ENCODE measurements around the gene RYR1.

The RYR1 gene

GRCh38 chr19:38497907-38498306 lies 64.4 kb downstream of the RYR1 start:
- TF ChIP-seq, protein P1, sequence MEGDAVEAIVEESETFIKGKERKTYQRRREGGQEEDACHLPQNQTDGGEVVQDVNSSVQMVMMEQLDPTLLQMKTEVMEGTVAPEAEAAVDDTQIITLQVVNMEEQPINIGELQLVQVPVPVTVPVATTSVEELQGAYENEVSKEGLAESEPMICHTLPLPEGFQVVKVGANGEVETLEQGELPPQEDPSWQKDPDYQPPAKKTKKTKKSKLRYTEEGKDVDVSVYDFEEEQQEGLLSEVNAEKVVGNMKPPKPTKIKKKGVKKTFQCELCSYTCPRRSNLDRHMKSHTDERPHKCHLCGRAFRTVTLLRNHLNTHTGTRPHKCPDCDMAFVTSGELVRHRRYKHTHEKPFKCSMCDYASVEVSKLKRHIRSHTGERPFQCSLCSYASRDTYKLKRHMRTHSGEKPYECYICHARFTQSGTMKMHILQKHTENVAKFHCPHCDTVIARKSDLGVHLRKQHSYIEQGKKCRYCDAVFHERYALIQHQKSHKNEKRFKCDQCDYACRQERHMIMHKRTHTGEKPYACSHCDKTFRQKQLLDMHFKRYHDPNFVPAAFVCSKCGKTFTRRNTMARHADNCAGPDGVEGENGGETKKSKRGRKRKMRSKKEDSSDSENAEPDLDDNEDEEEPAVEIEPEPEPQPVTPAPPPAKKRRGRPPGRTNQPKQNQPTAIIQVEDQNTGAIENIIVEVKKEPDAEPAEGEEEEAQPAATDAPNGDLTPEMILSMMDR (IDR thresholded peaks at IDR 0.05; ENCODE audit: low read depth, low read length, poor library complexity, severe bottlenecking) = no peak
- no peak for TF ChIP-seq EZH2phosphoT487 (IDR thresholded peaks at IDR 0.05; ENCODE audit: borderline replicate concordance, low read length)
- Histone ChIP-seq H3K9me3 (ENCODE audit: control insufficient read depth, insufficient read depth, low read length) (no peaks in the 10 kb centered on the region), H3K36me3 (ENCODE audit: control insufficient read depth, low read length) (no peaks in the 10 kb centered on the region), H3F3A (ENCODE audit: control insufficient read depth, insufficient read depth) (no peaks in the 10 kb centered on the region), H3K27me3 (ENCODE audit: control insufficient read depth, low read length) (no peaks in the 10 kb centered on the region), H3K79me2 (ENCODE audit: control insufficient read depth, low read length) (no peaks in the 10 kb centered on the region), H4K20me1 (ENCODE audit: control insufficient read depth, insufficient read depth, low read depth, low read length) (no peaks in the 10 kb centered on the region), H3K4me3 (ENCODE audit: low read length) (no peak overlapping the region), H3K9me2 (replicated peaks; ENCODE audit: control insufficient read depth, low read length) (no peaks in the 10 kb centered on the region), H3K27ac (ENCODE audit: low read depth, low read length) (no peak overlapping the region), H3K4me1 (ENCODE audit: control insufficient read depth, low read length) (peaks cover 3% of the 10 kb centered on the region; the same call in 1 of the 2 replicates), H3K4me2 (ENCODE audit: low read length) (no peak overlapping the region)

GRCh38 chr19:38499532-38499931 lies 66.0 kb downstream of the RYR1 start:
- H3K4me1 ChIP-seq (ENCODE audit: control insufficient read depth, low read length) = no peaks in the 10 kb centered on the region
- no peaks in the 10 kb centered on the region for H3K79me2 ChIP-seq (ENCODE audit: control insufficient read depth, low read length)
- H3F3A ChIP-seq (ENCODE audit: control insufficient read depth, insufficient read depth) = no peaks in the 10 kb centered on the region
- H3K36me3 ChIP-seq (ENCODE audit: control insufficient read depth, low read length) = no peaks in the 10 kb centered on the region
- H3K9me2 ChIP-seq (replicated peaks; ENCODE audit: control insufficient read depth, low read length) = no peaks in the 10 kb centered on the region
- H3K27me3 ChIP-seq (ENCODE audit: control insufficient read depth, low read length) = no peaks in the 10 kb centered on the region
- no peak overlapping the region for H3K4me2 ChIP-seq (ENCODE audit: low read length)
- H4K20me1 ChIP-seq (ENCODE audit: control insufficient read depth, insufficient read depth, low read depth, low read length) = no peaks in the 10 kb centered on the region
- TF ChIP-seq, protein P1 (IDR thresholded peaks at IDR 0.05; ENCODE audit: low read depth, low read length, poor library complexity, severe bottlenecking) = no peak
- TF ChIP-seq EZH2phosphoT487 (IDR thresholded peaks at IDR 0.05; ENCODE audit: borderline replicate concordance, low read length) = no peak
- no peaks in the 10 kb centered on the region; the same call in 1 of the 2 replicates for H3K9me3 ChIP-seq (ENCODE audit: control insufficient read depth, insufficient read depth, low read length)
- no peak overlapping the region for H3K4me3 ChIP-seq (ENCODE audit: low read length)
- H3K27ac ChIP-seq (ENCODE audit: low read depth, low read length) = no peak overlapping the region

GRCh38 chr19:38500450-38500849 lies 67.0 kb downstream of the RYR1 start:
- no peak for TF ChIP-seq EZH2phosphoT487 (IDR thresholded peaks at IDR 0.05; ENCODE audit: borderline replicate concordance, low read length)
- TF ChIP-seq, protein P1 (IDR thresholded peaks at IDR 0.05; ENCODE audit: low read depth, low read length, poor library complexity, severe bottlenecking) = no peak
- no peaks in the 10 kb centered on the region for H3K79me2 ChIP-seq (ENCODE audit: control insufficient read depth, low read length)
- H3K9me3 ChIP-seq (ENCODE audit: control insufficient read depth, insufficient read depth, low read length) = no peaks in the 10 kb centered on the region; the same call in 1 of the 2 replicates
- H3K27ac ChIP-seq (ENCODE audit: low read depth, low read length) = no peak overlapping the region
- H3K4me2 ChIP-seq (ENCODE audit: low read length) = no peak overlapping the region
- no peaks in the 10 kb centered on the region for H3K4me1 ChIP-seq (ENCODE audit: control insufficient read depth, low read length)
- no peaks in the 10 kb centered on the region for H3K27me3 ChIP-seq (ENCODE audit: control insufficient read depth, low read length)
- no peak overlapping the region for H3K4me3 ChIP-seq (ENCODE audit: low read length)
- H3K36me3 ChIP-seq (ENCODE audit: control insufficient read depth, low read length) = no peaks in the 10 kb centered on the region
- H4K20me1 ChIP-seq (ENCODE audit: control insufficient read depth, insufficient read depth, low read depth, low read length) = no peaks in the 10 kb centered on the region
- H3K9me2 ChIP-seq (replicated peaks; ENCODE audit: control insufficient read depth, low read length) = no peaks in the 10 kb centered on the region
- H3F3A ChIP-seq (ENCODE audit: control insufficient read depth, insufficient read depth) = no peaks in the 10 kb centered on the region
